ENCODE data around the gene ARHGAP29.
A peak's percentile ranks its signal among the peaks of the same experiment; 100 is the strongest.
"Not testable (repeated sequence)": the region's sequence is repeated elsewhere in the genome, so short reads cannot be mapped to it uniquely, and the experiment has no call there.

Gene ARHGAP29

GRCh38 chr1:94164121-94164520, 73.3 kb downstream of the ARHGAP29 start:
- DNase-seq: not testable (repeated sequence)

DNA sequence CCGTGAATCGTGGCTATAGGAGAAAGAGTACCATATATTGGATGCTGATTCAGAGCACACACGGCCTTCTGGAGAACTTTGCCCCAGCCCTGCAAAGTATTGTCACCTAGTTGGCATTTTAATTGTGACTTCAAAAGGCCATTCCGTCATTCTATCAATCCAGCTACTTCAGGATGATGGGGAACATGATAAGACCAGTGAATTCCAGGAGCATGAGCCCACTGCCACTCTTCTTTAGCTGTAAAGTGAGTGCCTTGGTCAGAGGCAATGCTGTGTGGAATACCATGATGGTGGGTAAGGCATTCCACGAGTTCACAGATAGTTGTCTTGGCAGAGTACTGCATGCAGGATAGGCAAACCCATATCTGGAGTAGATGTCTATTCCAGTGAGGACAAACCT, 74.1 kb downstream of the ARHGAP29 start:
- not testable (repeated sequence) for DNase-seq

DNA sequence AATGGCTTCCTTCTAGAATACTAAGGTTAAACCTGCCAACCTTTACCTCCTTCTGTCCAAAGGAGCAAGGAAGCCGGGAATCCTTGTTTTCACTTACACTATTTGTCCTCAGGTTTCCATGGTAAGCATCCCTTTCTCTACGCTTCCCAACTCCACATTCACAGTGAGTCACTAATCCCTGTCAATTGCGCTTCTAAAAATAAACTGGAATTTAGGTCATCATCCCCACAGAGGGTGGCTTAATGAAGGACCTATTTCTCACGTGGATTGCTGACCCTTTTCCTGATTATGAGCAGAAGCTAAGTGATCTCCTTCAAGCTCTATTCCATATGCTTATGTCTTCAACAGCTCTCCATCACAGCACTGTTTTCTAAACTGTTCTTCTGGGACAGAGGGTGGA, 76.6 kb downstream of the ARHGAP29 start:
- peak; percentile 68 for DNase-seq

DNA sequence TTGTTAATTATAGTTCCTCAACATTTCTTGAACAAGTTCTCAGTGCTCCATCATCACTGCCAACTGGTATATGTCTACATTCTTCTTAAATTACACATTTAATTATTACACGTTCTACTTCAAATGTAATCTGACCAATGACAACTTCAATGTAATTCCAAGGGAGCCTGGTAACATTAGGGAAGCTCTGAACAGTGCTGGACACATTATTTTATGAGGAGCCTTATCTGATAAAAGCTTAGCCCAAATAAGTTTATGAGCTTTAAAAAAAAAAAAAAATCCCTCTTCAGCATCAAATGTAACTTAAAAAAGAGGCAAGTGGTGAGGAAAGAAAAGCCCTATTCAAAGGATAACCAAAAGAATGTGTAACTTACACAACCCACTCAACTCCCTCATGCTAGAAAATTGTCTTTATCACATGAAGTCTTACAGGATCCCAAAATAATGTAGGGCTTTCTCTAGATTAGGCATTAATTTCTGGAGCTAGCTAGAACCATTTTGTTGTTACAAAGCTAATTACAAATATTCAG, 81.2 kb downstream of the ARHGAP29 start:
- DNase-seq: no peak

GRCh38 chr1:94154989-94155388, 82.4 kb downstream of the ARHGAP29 start:
- DNase-seq: no peak

DNA sequence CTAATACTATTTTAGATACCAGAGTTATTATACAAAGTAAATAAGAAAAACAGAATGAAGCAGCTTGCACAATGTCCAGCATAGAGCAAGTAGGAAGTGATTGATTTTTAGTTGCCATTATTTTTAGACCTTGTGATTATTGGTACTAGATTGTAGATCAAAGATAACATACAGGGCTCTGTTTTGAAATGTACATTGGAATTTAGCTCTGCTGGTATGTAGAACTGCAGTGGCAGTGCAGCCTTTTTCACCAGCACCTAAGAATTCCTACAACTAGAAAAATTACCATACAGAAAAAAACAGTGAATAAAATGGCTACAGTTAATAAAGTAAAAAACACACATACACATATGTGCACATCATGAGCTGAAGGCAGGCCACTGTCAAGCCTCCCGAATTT, 84.3 kb downstream of the ARHGAP29 start:
- DNase-seq: no peak

DNA sequence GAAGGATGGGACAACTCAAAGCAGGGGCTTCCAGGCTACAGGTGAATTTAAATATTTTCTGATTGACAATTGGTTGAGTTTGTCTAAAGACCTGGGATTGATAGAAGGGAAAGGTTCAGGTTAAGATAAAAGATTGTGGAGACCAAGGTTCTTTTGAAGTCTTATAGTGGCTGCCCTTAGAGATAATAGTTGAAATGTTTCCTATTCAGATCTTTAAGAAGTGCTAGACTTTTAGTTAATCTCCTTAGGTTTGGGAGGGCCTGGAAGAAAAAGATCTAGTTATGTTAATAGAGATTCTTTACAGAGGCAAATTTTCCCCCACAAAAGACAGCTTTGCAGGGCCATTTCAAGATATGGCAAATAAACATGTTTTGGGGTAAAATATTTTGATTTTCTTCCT, 88.2 kb downstream of the ARHGAP29 start:
- not testable (repeated sequence) for DNase-seq

- no peak for DNase-seq
Observed at GRCh38 chr1:94146273-94146672, 91.1 kb downstream of the ARHGAP29 start.

DNA sequence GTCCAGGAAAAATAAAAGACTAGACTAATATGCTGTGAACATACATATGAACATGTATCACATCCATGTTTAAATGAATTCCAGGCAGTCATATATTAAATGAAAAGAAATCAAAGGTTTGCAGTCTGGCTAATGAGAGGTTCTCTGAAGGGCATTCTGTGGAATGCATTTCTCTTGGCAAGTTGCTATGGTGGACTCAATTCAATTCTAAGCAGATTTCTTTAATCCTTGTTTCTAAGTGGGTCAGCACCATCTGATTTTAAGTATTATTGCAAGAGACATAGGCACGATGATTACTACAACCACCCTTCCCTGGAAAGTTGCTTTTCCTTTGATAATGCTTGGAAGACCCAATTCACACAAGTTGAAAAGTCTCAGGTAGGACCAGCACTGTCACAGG, 92.5 kb downstream of the ARHGAP29 start:
- no peak for DNase-seq

DNA sequence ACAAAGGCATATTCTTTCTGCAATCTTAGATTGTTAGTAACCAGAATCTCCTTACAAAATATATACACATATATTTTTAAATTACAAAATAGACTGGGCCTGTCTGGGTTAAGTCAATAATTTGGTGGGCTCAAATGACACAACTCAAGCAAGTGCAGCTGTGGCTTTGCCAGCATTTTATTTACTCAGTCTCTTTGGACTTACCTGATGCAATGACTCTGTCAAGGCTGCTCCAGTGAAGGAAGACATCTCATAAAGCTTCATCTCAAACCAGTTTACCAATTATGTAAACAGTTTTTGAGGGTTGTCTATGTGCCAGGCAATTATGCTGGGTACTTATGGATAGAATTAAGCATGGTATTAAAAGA, 93.6 kb downstream of the ARHGAP29 start:
- no peak for DNase-seq

- no peak for DNase-seq
Observed at GRCh38 chr1:94143173-94143808, 94.1 kb downstream of the ARHGAP29 start.

DNA sequence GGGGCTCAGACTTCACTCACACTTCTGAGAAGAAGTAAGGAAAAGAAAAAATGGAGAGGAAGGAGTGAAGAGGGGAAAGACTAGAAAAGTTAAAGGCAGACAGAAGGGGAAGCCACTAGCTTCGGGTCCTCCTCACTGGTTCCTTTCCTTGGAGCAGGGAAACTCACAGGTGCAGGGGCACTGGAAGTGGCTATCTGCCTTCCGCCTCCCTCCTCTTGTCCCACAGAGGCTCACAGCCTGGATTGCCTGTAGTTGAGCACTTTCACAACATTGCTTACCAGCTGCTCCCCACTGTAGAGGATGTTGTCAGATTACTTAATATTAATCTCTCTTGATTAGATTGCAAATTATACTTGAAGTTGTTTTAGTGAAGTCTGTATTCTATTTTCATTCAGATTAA, 94.8 kb downstream of the ARHGAP29 start:
- no peak for DNase-seq

DNA sequence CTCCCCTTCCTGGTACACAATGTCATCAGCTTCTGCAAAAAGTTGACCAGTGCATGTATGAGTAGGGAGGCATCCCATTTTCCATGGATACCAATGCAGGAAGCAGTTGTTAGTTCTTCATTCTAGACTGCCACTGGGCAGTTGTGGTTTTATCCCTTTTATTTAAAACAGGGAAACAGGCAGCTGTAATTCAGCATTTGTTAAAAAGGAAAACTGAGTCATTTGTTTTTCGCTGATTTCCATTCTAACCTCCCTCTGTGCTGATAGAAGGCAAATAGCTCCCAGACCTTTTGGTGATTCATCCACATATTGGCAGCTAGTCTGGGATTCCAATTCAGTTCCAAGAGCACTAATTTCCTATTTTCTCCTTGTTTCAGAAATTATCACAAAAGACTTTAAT, 95.4 kb downstream of the ARHGAP29 start:
- DNase-seq: peak; percentile 73

- no peak for DNase-seq
Observed at GRCh38 chr1:94132111-94132510, 105.3 kb downstream of the ARHGAP29 start.

DNA sequence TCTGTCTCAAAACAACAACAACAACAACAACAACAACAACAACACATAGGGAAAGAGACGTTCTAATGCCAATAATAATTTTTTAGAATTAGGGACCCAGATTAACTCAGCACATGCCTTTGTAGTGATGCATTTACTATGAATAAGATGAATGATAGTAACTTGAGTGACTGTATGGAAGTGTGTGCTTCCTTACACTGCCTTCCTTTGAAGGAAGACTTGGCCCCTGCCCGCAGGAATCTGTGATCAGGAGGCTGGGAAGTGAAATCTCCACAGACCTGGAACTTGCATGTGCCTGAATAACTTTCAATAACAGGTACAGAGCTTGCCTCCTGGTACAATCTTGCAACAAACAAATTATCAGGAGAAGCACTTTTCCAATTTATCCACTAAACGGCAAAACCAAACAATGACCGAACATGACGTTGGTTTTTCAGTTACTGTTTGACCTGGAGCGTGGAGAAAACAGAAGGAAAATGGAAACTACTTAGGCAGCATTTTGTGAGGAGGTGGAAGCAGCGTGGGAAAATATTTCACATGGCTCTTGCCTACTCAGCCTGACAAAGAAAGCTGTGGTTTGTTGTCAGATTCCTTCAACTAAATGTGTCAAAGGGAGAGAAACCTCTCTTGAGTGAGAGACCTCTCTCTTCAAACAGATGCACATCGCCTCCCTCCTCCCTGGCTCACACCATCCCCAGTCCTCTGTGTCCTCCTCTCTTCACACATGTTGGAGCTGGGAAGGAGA, 106.4 kb downstream of the ARHGAP29 start:
- DNase-seq: peak; percentile 42

DNA sequence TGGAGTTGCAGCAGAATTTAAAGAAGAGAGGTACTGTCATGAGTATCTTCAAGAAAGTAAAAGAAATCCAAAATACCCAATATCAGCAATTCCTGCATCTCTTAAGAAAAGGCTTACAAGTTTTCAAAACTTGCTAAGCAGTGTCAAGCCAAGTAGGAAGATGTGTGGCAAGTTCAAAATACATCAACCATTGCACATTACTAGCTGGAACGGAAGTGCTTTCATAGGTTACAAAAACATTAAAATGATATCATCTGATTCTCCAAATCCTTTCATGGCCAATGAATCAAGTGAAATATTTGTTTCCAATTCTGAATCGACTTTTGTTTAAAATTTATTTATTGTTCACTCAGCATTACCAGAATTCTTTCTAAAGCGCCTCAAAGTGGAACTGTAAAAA, 110.7 kb downstream of the ARHGAP29 start:
- DNase-seq: no peak

DNA sequence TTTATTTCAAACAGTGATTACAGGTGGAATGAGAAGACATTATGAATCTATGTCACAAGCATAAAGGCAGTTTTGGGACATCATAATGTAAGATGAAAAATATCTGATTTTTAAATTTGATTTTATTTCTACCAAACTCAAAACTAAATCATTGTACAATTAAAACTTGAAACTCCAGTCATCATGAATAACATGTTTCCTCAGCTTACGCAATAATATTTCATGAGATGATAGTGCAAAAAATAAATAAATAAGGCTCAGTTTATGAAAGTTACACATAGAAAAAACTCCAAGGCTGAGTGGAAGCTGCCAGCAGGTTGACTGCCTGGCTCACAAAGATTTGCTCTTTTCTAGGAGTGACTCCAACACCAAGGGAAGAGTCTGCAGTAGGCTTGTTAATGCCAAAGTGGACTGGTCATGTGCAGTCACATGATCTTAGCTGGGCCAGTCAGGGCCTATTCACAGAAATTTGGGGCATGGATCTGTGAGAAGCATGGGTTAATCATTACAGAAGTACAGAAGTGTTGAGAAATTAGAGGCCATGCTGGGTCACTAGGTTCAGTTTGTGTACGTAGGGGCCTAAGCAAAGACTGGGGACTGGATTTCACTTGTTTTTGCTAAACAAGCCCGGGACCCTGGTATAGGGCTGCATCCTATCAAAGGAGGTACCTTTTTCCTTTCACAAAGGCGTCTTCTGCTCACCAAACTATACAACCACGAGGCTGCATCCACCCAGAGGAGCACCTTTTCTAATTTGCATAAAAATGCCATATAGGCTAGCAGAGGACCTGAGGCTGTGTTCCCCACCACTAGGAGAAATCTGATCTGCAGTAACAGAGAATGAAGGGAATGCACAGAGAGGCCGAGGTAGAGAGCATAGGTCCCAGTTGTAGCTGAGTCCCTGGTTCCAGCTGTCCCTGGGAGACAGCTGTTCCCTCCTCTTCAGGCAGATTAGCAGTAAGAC, 111.6 kb downstream of the ARHGAP29 start:
- no peak for DNase-seq

GRCh38 chr1:94124538-94124937, 112.8 kb downstream of the ARHGAP29 start:
- no peak for DNase-seq

GRCh38 chr1:94122201-94122970, 115.0 kb downstream of the ARHGAP29 start:
- DNase-seq: no peak
